ENCODE results near the gene SPON1.

SPON1 gene

DNA sequence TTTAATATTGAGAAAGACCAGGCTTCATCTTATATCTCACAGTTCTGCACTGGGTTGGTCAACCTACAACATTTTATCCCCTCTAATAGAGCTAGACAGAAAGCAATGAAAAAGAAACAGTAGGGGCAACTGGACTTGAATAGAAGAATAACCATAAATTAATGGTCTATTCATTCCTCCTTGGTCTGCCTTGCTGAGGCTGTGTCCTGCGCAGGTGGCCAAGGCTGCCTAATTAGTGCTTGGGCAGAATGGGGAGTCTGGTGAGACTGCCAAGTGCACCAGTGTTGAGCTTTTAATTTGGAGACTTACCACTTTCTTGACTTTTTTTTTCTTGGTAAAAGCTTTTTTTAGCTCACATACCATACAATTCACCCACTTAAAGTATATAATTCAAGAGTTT is 35.0 kb upstream of the SPON1 start:
- H4K20me1 ChIP-seq (ENCODE audit: low read depth, low read length), result no peaks in the 10 kb centered on the region
- H3K27me3 ChIP-seq (ENCODE audit: low read length), result no peaks in the 10 kb centered on the region
- no peaks in the 10 kb centered on the region for H3F3A ChIP-seq (ENCODE audit: insufficient read depth)
- no peaks in the 10 kb centered on the region for H3K9me2 ChIP-seq (replicated peaks; ENCODE audit: insufficient read depth, low read length)
- no peak overlapping the region for H2AFZ ChIP-seq (ENCODE audit: low read depth, low read length, severe bottlenecking)
- TF ChIP-seq EZH2phosphoT487 (conservative IDR thresholded peaks at IDR 0.05; ENCODE audit: low read length), result no peak
- TF ChIP-seq, protein P1, sequence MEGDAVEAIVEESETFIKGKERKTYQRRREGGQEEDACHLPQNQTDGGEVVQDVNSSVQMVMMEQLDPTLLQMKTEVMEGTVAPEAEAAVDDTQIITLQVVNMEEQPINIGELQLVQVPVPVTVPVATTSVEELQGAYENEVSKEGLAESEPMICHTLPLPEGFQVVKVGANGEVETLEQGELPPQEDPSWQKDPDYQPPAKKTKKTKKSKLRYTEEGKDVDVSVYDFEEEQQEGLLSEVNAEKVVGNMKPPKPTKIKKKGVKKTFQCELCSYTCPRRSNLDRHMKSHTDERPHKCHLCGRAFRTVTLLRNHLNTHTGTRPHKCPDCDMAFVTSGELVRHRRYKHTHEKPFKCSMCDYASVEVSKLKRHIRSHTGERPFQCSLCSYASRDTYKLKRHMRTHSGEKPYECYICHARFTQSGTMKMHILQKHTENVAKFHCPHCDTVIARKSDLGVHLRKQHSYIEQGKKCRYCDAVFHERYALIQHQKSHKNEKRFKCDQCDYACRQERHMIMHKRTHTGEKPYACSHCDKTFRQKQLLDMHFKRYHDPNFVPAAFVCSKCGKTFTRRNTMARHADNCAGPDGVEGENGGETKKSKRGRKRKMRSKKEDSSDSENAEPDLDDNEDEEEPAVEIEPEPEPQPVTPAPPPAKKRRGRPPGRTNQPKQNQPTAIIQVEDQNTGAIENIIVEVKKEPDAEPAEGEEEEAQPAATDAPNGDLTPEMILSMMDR (IDR thresholded peaks at IDR 0.05; ENCODE audit: insufficient read depth, low read length, poor library complexity, severe bottlenecking), result no peak
- H3K36me3 ChIP-seq (ENCODE audit: low read length), result no peaks in the 10 kb centered on the region
- H3K9me3 ChIP-seq (ENCODE audit: insufficient read depth, low read length), result no peaks in the 10 kb centered on the region
- H3K79me2 ChIP-seq (ENCODE audit: insufficient read depth, low read length), result no peaks in the 10 kb centered on the region
- no peak overlapping the region for H3K4me2 ChIP-seq (ENCODE audit: low read depth, low read length, poor library complexity, severe bottlenecking)
- H3K27ac ChIP-seq (ENCODE audit: low read depth, low read length), result no peak overlapping the region
- H3K4me3 ChIP-seq (ENCODE audit: insufficient read depth, low read length, poor library complexity, severe bottlenecking), result no peak overlapping the region
- no peak overlapping the region for H3K9ac ChIP-seq (ENCODE audit: low read length)

DNA sequence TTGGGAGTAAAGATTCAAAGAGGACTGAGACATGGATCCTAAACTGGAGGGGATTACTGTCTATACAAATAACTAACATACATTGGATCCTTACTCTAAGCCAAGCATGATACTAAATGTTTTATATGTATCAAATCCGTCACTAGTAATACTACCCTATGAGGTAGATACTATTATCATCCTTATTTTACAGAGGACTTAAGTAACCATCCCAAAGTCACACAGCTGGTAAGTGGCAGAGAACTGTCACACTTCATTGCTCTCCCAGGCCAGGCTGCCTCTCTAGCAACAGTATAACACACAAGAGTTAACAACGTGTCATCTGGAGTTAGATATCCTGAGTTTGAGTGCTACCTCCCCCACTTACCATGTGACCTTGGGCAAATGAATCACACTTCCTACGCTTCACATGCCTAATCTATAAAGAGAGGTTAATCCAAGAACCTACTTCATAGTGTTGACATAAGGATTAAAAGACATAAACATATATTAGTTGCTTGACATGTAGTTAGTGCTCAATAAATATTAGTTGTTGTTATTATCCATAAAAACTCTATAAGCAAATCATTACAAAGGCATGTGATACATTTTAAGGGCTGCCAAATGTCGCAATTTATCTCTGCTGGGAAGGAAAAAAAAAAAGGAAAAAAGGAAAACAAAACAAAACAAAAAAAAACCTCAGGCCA is 33.8 kb upstream of the SPON1 start:
- no peak overlapping the region for H3K4me2 ChIP-seq (ENCODE audit: low read depth, low read length, poor library complexity, severe bottlenecking)
- H3F3A ChIP-seq (ENCODE audit: insufficient read depth), result no peaks in the 10 kb centered on the region
- no peaks in the 10 kb centered on the region for H3K9me2 ChIP-seq (replicated peaks; ENCODE audit: insufficient read depth, low read length)
- H2AFZ ChIP-seq (ENCODE audit: low read depth, low read length, severe bottlenecking), result no peak overlapping the region
- H3K79me2 ChIP-seq (ENCODE audit: insufficient read depth, low read length), result no peaks in the 10 kb centered on the region
- no peak overlapping the region for H3K27ac ChIP-seq (ENCODE audit: low read depth, low read length)
- TF ChIP-seq, protein P1 (IDR thresholded peaks at IDR 0.05; ENCODE audit: insufficient read depth, low read length, poor library complexity, severe bottlenecking), result no peak
- TF ChIP-seq EZH2phosphoT487 (conservative IDR thresholded peaks at IDR 0.05; ENCODE audit: low read length), result no peak
- no peaks in the 10 kb centered on the region for H3K27me3 ChIP-seq (ENCODE audit: low read length)
- H3K4me3 ChIP-seq (ENCODE audit: insufficient read depth, low read length, poor library complexity, severe bottlenecking), result no peak overlapping the region
- H3K9ac ChIP-seq (ENCODE audit: low read length), result no peak overlapping the region
- no peaks in the 10 kb centered on the region for H4K20me1 ChIP-seq (ENCODE audit: low read depth, low read length)
- H3K36me3 ChIP-seq (ENCODE audit: low read length), result no peaks in the 10 kb centered on the region
- no peaks in the 10 kb centered on the region for H3K9me3 ChIP-seq (ENCODE audit: insufficient read depth, low read length)

DNA sequence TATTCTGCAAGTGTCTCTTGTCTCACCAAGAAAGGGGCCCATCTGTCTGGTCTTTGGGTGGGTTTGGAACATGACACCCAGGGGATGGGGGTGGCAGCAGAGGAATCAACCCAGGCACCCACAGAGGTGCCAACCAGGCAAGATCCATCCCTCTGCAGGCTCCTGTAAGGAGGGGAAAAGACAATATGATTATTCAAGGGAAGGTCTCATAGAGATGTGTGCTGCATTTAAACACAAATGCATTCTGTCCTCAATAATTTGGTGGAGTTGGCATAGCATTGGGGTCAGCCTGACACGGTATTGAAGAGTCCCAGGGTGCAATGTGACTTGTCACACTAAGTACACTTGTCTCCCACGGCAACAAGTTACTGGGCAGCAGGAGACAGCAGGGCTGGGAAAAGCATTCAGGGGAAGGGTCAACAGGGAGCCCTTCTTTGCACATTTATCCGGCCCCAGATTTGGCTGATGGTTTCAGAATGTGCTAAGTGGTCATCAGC is 33.1 kb upstream of the SPON1 start:
- no peak overlapping the region for H3K4me3 ChIP-seq (ENCODE audit: insufficient read depth, low read length, poor library complexity, severe bottlenecking)
- no peaks in the 10 kb centered on the region for H3F3A ChIP-seq (ENCODE audit: insufficient read depth)
- H4K20me1 ChIP-seq (ENCODE audit: low read depth, low read length), result no peaks in the 10 kb centered on the region
- H2AFZ ChIP-seq (ENCODE audit: low read depth, low read length, severe bottlenecking), result no peak overlapping the region
- no peak overlapping the region for H3K9ac ChIP-seq (ENCODE audit: low read length)
- H3K9me3 ChIP-seq (ENCODE audit: insufficient read depth, low read length), result no peaks in the 10 kb centered on the region
- H3K4me2 ChIP-seq (ENCODE audit: low read depth, low read length, poor library complexity, severe bottlenecking), result no peak overlapping the region
- no peaks in the 10 kb centered on the region for H3K79me2 ChIP-seq (ENCODE audit: insufficient read depth, low read length)
- no peaks in the 10 kb centered on the region for H3K27me3 ChIP-seq (ENCODE audit: low read length)
- no peak overlapping the region for H3K27ac ChIP-seq (ENCODE audit: low read depth, low read length)
- no peak for TF ChIP-seq EZH2phosphoT487 (conservative IDR thresholded peaks at IDR 0.05; ENCODE audit: low read length)
- TF ChIP-seq, protein P1 (IDR thresholded peaks at IDR 0.05; ENCODE audit: insufficient read depth, low read length, poor library complexity, severe bottlenecking), result no peak
- no peaks in the 10 kb centered on the region for H3K36me3 ChIP-seq (ENCODE audit: low read length)
- no peaks in the 10 kb centered on the region for H3K9me2 ChIP-seq (replicated peaks; ENCODE audit: insufficient read depth, low read length)
